Neuronal stem cell (in vitro differentiated cells): ENCODE data around the gene SLC22A23.

Experiments used
- DNase-seq: peaks from one replicate; pipeline ENCODE4 v3.0.0-alpha.2; 2013; ENCODE audit warnings: low spot score
- H2AFZ ChIP-seq: one replicate; pipeline ENCODE4 v1.6.1; 2013; ENCODE audit warnings: mild to moderate bottlenecking, low read length, inconsistent platforms
- H2AK5ac ChIP-seq: 2 replicates; pipeline ENCODE4 v1.6.1; 2013; ENCODE audit warnings: low read depth, mild to moderate bottlenecking, inconsistent platforms, low read length, moderate library complexity, mixed read lengths
- H2BK120ac ChIP-seq: 2 replicates; pipeline ENCODE4 v1.6.1; 2013; ENCODE audit warnings: low read depth, mild to moderate bottlenecking, inconsistent platforms, low read length, moderate library complexity, mixed read lengths
- H2BK12ac ChIP-seq: one replicate; pipeline ENCODE4 v1.6.1; 2013; ENCODE audit warnings: low read length, inconsistent platforms
- H2BK15ac ChIP-seq: 2 replicates; pipeline ENCODE4 v1.6.1; 2013; ENCODE audit warnings: mild to moderate bottlenecking, low read length, inconsistent platforms, mixed read lengths
- H2BK5ac ChIP-seq: one replicate; pipeline ENCODE4 v1.6.1; 2013; ENCODE audit warnings: inconsistent platforms, mild to moderate bottlenecking, low read length, moderate library complexity
- H3K14ac ChIP-seq: one replicate; pipeline ENCODE4 v1.6.1; 2013; ENCODE audit warnings: low read length, inconsistent platforms
- H3K18ac ChIP-seq: 2 replicates; pipeline ENCODE4 v1.6.1; 2013; ENCODE audit warnings: low read length, inconsistent platforms
- H3K23ac ChIP-seq: 2 replicates; pipeline ENCODE4 v1.6.1; 2013; ENCODE audit warnings: low read depth, mild to moderate bottlenecking, mixed read lengths, low read length, inconsistent platforms; ENCODE audit not compliant: poor library complexity
- H3K27ac ChIP-seq: replicated peaks from 3 replicates; pipeline ENCODE4 v1.5.1; 2013; ENCODE audit warnings: low read length, inconsistent platforms
- H3K27me3 ChIP-seq, 3 experiments: 2 replicates each; pipeline ENCODE4 v1.6.1; 2013; ENCODE audit warnings: low read length in 3 of 3, mild to moderate bottlenecking in 2 of 3, inconsistent platforms in 1 of 3, low read depth in 1 of 3, mixed read lengths in 1 of 3, moderate library complexity in 1 of 3; ENCODE audit not compliant: control insufficient read depth in 3 of 3, insufficient read depth in 3 of 3
- H3K36me3 ChIP-seq, 2 donors: replicated peaks in 1 of 2; 2 replicates each; pipeline ENCODE4 v1.6.1; 2013; ENCODE audit warnings: low read length in 2 of 2; ENCODE audit not compliant: control insufficient read depth in 2 of 2, insufficient read depth in 2 of 2
- H3K4ac ChIP-seq: 2 replicates; pipeline ENCODE4 v1.6.1; 2013; ENCODE audit warnings: inconsistent platforms, mild to moderate bottlenecking, low read length, moderate library complexity
- H3K4me1 ChIP-seq, 2 donors: 1 replicate in 1 of 2; 2 replicates in 1 of 2; pipeline ENCODE4 v1.6.1; 2013; ENCODE audit warnings: low read length in 2 of 2, low read depth in 1 of 2; ENCODE audit not compliant: control insufficient read depth in 2 of 2, insufficient read depth in 1 of 2
- H3K4me2 ChIP-seq: one replicate; pipeline ENCODE4 v1.6.1; 2013; ENCODE audit warnings: mild to moderate bottlenecking, low read length, inconsistent platforms; ENCODE audit not compliant: insufficient read depth, poor library complexity, severe bottlenecking
- H3K4me3 ChIP-seq, 2 donors: 2 replicates each; pipeline ENCODE4 v1.5.1; 2013; ENCODE audit warnings: low read length in 2 of 2, mild to moderate bottlenecking in 2 of 2, inconsistent platforms in 1 of 2, moderate library complexity in 1 of 2
- H3K79me1 ChIP-seq: one replicate; pipeline ENCODE4 v1.6.1; 2013; ENCODE audit warnings: low read depth, mild to moderate bottlenecking, inconsistent platforms, low read length, moderate library complexity
- H3K9ac ChIP-seq: one replicate; pipeline ENCODE4 v1.6.1; 2013; ENCODE audit warnings: mild to moderate bottlenecking, low read depth, low read length, inconsistent platforms; ENCODE audit not compliant: poor library complexity
- H3K9me3 ChIP-seq, 2 donors: replicated peaks in 1 of 2; 2 replicates each; pipeline versions ENCODE3 to v1.6.1; 2013; ENCODE audit warnings: low read length in 2 of 2, mild to moderate bottlenecking in 2 of 2, inconsistent platforms in 1 of 2, low read depth in 1 of 2, mixed read lengths in 1 of 2, moderate library complexity in 1 of 2; ENCODE audit not compliant: control insufficient read depth in 2 of 2, insufficient read depth in 1 of 2
- H4K8ac ChIP-seq: one replicate; pipeline ENCODE4 v1.6.1; 2013; ENCODE audit warnings: low read depth, mild to moderate bottlenecking, inconsistent platforms, low read length, moderate library complexity
- H4K91ac ChIP-seq: one replicate; pipeline ENCODE4 v1.6.1; 2013; ENCODE audit warnings: low read length, low read depth, mild to moderate bottlenecking, inconsistent platforms; ENCODE audit not compliant: poor library complexity
- WGBS, 2 donors: extraction: QIAGEN DNeasy Blood & Tissue Kit; methylation state at CpG; one replicate each; pipeline ENCODE4 v1.1.7; 2013; ENCODE audit warnings: missing lambda C conversion rate in 2 of 2, mixed read lengths in 1 of 2; ENCODE audit not compliant: insufficient read length in 2 of 2, insufficient replicate concordance in 1 of 2; ENCODE audit errors: extremely low coverage in 2 of 2; 5-methylcytosine and 5-hydroxymethylcytosine counted together

The SLC22A23 gene

GRCh38 chr6:3471286-3471685 is 14.4 kb upstream of the SLC22A23 start:
- no peak overlapping the region for H4K91ac ChIP-seq
- H2BK5ac ChIP-seq = no peak overlapping the region
- no peak overlapping the region for H2BK12ac ChIP-seq
- no peak overlapping the region for H3K9ac ChIP-seq
- H3K14ac ChIP-seq = no peak overlapping the region
- no peak overlapping the region for H4K8ac ChIP-seq
- DNase-seq = no peak
- H3K4me3 ChIP-seq = no peak overlapping the region
- H3K36me3 ChIP-seq = no peaks in the 10 kb centered on the region
- H3K27me3 ChIP-seq = no peaks in the 10 kb centered on the region
- H3K4me1 ChIP-seq = peaks cover 0 to 5% of the 10 kb centered on the region in 2 donors
- H2AK5ac ChIP-seq = no peak overlapping the region
- H3K23ac ChIP-seq = no peak overlapping the region
- H3K9me3 ChIP-seq = no peaks in the 10 kb centered on the region
- H3K4me2 ChIP-seq = no peak overlapping the region
- no CpG with 5 or more reads among the region's 5 CpGs for WGBS, 2 donors
- H3K79me1 ChIP-seq = no peaks in the 10 kb centered on the region
- no peak overlapping the region for H3K4ac ChIP-seq
- H2AFZ ChIP-seq = no peak overlapping the region
- H3K18ac ChIP-seq = no peak overlapping the region
- H2BK120ac ChIP-seq = no peak overlapping the region
- no peak overlapping the region for H2BK15ac ChIP-seq
- no peak overlapping the region for H3K27ac ChIP-seq

- H3K23ac ChIP-seq = no peak overlapping the region
- no CpG with 5 or more reads among the region's 9 CpGs for WGBS, 2 donors
- peaks cover 0 to 5% of the 10 kb centered on the region in 2 donors for H3K4me1 ChIP-seq
- no peak overlapping the region for H2AK5ac ChIP-seq
- no peak overlapping the region for H3K14ac ChIP-seq
- H3K4me2 ChIP-seq = no peak overlapping the region
- H4K91ac ChIP-seq = no peak overlapping the region
- H2BK15ac ChIP-seq = no peak overlapping the region
- no peak overlapping the region for H2BK12ac ChIP-seq
- H3K27me3 ChIP-seq = no peaks in the 10 kb centered on the region
- no peak overlapping the region for H2BK5ac ChIP-seq
- no peak overlapping the region for H3K18ac ChIP-seq
- no peak for DNase-seq
- no peaks in the 10 kb centered on the region for H3K9me3 ChIP-seq
- H3K4ac ChIP-seq = no peak overlapping the region
- no peaks in the 10 kb centered on the region for H3K36me3 ChIP-seq
- H3K4me3 ChIP-seq = no peak overlapping the region
- no peak overlapping the region for H2BK120ac ChIP-seq
- H3K79me1 ChIP-seq = no peaks in the 10 kb centered on the region
- H3K27ac ChIP-seq = no peak overlapping the region
- H4K8ac ChIP-seq = no peak overlapping the region
- no peak overlapping the region for H2AFZ ChIP-seq
- no peak overlapping the region for H3K9ac ChIP-seq
Observed at GRCh38 chr6:3468585-3468984, 11.7 kb upstream of the SLC22A23 start.

GRCh38 chr6:3467996-3468395 is 11.1 kb upstream of the SLC22A23 start:
- no peak for DNase-seq
- Histone ChIP-seq H3K18ac (no peak overlapping the region), H3K27ac (no peak overlapping the region), H4K8ac (no peak overlapping the region), H2BK12ac (no peak overlapping the region), H2BK120ac (no peak overlapping the region), H3K27me3 (no peaks in the 10 kb centered on the region), H3K4me1 (peaks cover 0 to 5% of the 10 kb centered on the region in 2 donors), H3K4ac (no peak overlapping the region), H2AK5ac (no peak overlapping the region), H2BK15ac (no peak overlapping the region), H2AFZ (no peak overlapping the region), H3K4me2 (no peak overlapping the region), H3K9ac (no peak overlapping the region), H3K79me1 (no peaks in the 10 kb centered on the region), H3K23ac (no peak overlapping the region), H3K9me3 (peaks cover 0 to 2% of the 10 kb centered on the region in 2 donors), H3K4me3 (no peak overlapping the region), H2BK5ac (no peak overlapping the region), H4K91ac (no peak overlapping the region), H3K14ac (no peak overlapping the region), H3K36me3 (no peaks in the 10 kb centered on the region)
- WGBS, 2 donors = no CpG with 5 or more reads among the region's 1 CpG

GRCh38 chr6:3466488-3467219 is 9.8 kb upstream of the SLC22A23 start:
- no peak overlapping the region for H3K23ac ChIP-seq
- H3K18ac ChIP-seq = no peak overlapping the region
- no peak overlapping the region for H2AK5ac ChIP-seq
- H2BK5ac ChIP-seq = no peak overlapping the region
- H2BK12ac ChIP-seq = no peak overlapping the region
- no peak overlapping the region for H3K14ac ChIP-seq
- no peak overlapping the region for H4K91ac ChIP-seq
- H3K36me3 ChIP-seq = no peaks in the 10 kb centered on the region
- DNase-seq = no peak
- H3K9ac ChIP-seq = no peak overlapping the region
- no peaks in the 10 kb centered on the region for H3K79me1 ChIP-seq
- peaks cover 0 to 4% of the 10 kb centered on the region in 2 donors for H3K9me3 ChIP-seq
- no peak overlapping the region for H3K4me2 ChIP-seq
- no peak overlapping the region for H2BK120ac ChIP-seq
- no peak overlapping the region for H3K27ac ChIP-seq
- WGBS, 2 donors = no CpG with 5 or more reads among the region's 6 CpGs
- no peaks in the 10 kb centered on the region for H3K4me1 ChIP-seq
- no peak overlapping the region for H4K8ac ChIP-seq
- no peak overlapping the region for H2AFZ ChIP-seq
- H3K4me3 ChIP-seq = no peak overlapping the region
- H2BK15ac ChIP-seq = no peak overlapping the region
- H3K4ac ChIP-seq = no peak overlapping the region
- H3K27me3 ChIP-seq = no peaks in the 10 kb centered on the region
